Measurements from ENCODE around the gene MYOZ2.

- TF ChIP-seq CTCF (IDR thresholded peaks at IDR 0.05; ENCODE audit: insufficient read depth, low read length, poor library complexity, severe bottlenecking) = no peak
- TF ChIP-seq EZH2phosphoT487 (conservative IDR thresholded peaks at IDR 0.05; ENCODE audit: low read length) = no peak
These were observed 98.1 kb downstream of the MYOZ2 start for GRCh38 chr4:119233750-119234149.

Data from SU-DHL-6 (cell line).